Measurements from ENCODE around the gene CST5. TPM values are rescaled to one million over a fixed set of nuclear protein-coding genes. Genes with fewer than 3 reads are reported as not detected.

The CST5 gene
- total and polyA plus RNA-seq, 10 of the 15 experiments (the other 5 are each of a cell fraction or from before 2014, with no cell fraction given) = not detected

DNA sequence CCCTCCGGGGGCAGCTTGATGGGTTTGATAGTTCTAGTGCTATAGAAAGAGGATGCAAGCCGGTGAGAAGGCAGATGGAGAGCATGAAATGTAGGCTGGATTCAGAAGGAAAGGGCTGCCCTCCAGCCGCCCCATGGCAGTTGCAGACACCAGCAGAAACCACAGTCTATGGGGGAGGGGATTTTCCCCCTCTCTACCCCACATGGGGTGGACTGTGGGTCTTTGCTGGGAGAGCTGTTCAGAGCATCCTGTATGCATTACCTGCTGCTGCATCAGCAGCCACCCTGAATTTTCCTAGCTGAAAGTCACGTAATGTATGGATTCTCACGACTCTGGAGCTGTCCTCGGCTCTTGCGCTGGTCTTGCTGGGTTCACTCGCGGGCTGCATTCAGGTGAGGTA lies 48.8 kb upstream of the CST5 start:
- FAIRE-seq (no peak), DNase-seq (ENCODE audit: low read depth, low spot score) (no peak), ATAC-seq (no peak)
- CTCF ChIA-PET = no interaction called here
- no peaks in the 10 kb centered on the region for H3K4me1 ChIP-seq (ENCODE audit: control insufficient read depth, insufficient read depth, low read length)
- no peak overlapping the region for H3K9ac ChIP-seq (ENCODE audit: control insufficient read depth, insufficient read depth, low read length)
- no peaks in the 10 kb centered on the region for H3K9me3 ChIP-seq (replicated peaks; ENCODE audit: control insufficient read depth, insufficient read depth, low read length)
- RAD21 ChIA-PET (ENCODE audit: unreplicated experiment) = no interaction called here
- BruUV-seq (replicated peaks) = no TSS peak
- H3K27ac ChIP-seq (ENCODE audit: control insufficient read depth, insufficient read depth) = no peak overlapping the region
- no peaks in the 10 kb centered on the region for H3K79me2 ChIP-seq (ENCODE audit: control insufficient read depth, insufficient read depth, low read length)
- no peaks in the 10 kb centered on the region for H3K27me3 ChIP-seq (replicated peaks in 1 of 2; ENCODE audit: control insufficient read depth in 2 of 2, insufficient read depth in 2 of 2, low read length in 1 of 2)
- H3K36me3 ChIP-seq (ENCODE audit: control insufficient read depth in 2 of 2, insufficient read depth in 2 of 2, low read length in 1 of 2) = no peaks in the 10 kb centered on the region
- SMC1A ChIA-PET (ENCODE audit: uncharacterized antibody, unreplicated experiment) = no interaction called here
- 64% methylated on average over 9 of the region's 9 CpGs for WGBS (ENCODE audit: insufficient coverage, insufficient replicate concordance, low lambda C conversion rate, missing lambda C conversion rate)
- in situ Hi-C loops (cut with MboI) = loop anchor here (25.0 kb wide), 1 partner anchor 984 kb away; no protein-coding TSS in a partner anchor
- no peak overlapping the region for H3K4me2 ChIP-seq (ENCODE audit: control insufficient read depth, insufficient read depth)
- POLR2A ChIA-PET = no interaction called here
- no peaks in the 10 kb centered on the region for H4K20me1 ChIP-seq (ENCODE audit: control insufficient read depth, insufficient read depth)
- H2AFZ ChIP-seq (ENCODE audit: control insufficient read depth, low read depth, low read length) = no peak overlapping the region
- H3K4me3 ChIP-seq = no peak overlapping the region
- intact Hi-C loops (cut with micrococcal nuclease; ENCODE audit: unreplicated experiment) = no loop called here
- TF ChIP-seq, protein P1, sequence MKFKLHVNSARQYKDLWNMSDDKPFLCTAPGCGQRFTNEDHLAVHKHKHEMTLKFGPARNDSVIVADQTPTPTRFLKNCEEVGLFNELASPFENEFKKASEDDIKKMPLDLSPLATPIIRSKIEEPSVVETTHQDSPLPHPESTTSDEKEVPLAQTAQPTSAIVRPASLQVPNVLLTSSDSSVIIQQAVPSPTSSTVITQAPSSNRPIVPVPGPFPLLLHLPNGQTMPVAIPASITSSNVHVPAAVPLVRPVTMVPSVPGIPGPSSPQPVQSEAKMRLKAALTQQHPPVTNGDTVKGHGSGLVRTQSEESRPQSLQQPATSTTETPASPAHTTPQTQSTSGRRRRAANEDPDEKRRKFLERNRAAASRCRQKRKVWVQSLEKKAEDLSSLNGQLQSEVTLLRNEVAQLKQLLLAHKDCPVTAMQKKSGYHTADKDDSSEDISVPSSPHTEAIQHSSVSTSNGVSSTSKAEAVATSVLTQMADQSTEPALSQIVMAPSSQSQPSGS (IDR thresholded peaks at IDR 0.05; ENCODE audit: low read length) = no peak
- TF ChIP-seq TAF1 (IDR thresholded peaks at IDR 0.05; ENCODE audit: borderline replicate concordance, low read depth, low read length) = no peak
- TF ChIP-seq, protein P2, sequence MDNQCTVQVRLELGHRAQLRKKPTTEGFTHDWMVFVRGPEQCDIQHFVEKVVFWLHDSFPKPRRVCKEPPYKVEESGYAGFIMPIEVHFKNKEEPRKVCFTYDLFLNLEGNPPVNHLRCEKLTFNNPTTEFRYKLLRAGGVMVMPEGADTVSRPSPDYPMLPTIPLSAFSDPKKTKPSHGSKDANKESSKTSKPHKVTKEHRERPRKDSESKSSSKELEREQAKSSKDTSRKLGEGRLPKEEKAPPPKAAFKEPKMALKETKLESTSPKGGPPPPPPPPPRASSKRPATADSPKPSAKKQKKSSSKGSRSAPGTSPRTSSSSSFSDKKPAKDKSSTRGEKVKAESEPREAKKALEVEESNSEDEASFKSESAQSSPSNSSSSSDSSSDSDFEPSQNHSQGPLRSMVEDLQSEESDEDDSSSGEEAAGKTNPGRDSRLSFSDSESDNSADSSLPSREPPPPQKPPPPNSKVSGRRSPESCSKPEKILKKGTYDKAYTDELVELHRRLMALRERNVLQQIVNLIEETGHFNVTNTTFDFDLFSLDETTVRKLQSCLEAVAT (IDR thresholded peaks at IDR 0.05) = no peak
- TF ChIP-seq BRCA1 (IDR thresholded peaks at IDR 0.05; ENCODE audit: low read depth, low read length) = no peak
- no peak for TF ChIP-seq EED (IDR thresholded peaks at IDR 0.05; ENCODE audit: low read depth)
- TF ChIP-seq, protein P3, sequence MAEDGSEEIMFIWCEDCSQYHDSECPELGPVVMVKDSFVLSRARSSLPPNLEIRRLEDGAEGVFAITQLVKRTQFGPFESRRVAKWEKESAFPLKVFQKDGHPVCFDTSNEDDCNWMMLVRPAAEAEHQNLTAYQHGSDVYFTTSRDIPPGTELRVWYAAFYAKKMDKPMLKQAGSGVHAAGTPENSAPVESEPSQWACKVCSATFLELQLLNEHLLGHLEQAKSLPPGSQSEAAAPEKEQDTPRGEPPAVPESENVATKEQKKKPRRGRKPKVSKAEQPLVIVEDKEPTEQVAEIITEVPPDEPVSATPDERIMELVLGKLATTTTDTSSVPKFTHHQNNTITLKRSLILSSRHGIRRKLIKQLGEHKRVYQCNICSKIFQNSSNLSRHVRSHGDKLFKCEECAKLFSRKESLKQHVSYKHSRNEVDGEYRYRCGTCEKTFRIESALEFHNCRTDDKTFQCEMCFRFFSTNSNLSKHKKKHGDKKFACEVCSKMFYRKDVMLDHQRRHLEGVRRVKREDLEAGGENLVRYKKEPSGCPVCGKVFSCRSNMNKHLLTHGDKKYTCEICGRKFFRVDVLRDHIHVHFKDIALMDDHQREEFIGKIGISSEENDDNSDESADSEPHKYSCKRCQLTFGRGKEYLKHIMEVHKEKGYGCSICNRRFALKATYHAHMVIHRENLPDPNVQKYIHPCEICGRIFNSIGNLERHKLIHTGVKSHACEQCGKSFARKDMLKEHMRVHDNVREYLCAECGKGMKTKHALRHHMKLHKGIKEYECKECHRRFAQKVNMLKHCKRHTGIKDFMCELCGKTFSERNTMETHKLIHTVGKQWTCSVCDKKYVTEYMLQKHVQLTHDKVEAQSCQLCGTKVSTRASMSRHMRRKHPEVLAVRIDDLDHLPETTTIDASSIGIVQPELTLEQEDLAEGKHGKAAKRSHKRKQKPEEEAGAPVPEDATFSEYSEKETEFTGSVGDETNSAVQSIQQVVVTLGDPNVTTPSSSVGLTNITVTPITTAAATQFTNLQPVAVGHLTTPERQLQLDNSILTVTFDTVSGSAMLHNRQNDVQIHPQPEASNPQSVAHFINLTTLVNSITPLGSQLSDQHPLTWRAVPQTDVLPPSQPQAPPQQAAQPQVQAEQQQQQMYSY (CRISPR knock-in tag; IDR thresholded peaks at IDR 0.05) = no peak
- no peak for TF ChIP-seq GABPA (IDR thresholded peaks at IDR 0.05; ENCODE audit: low read depth)
- no peak for TF ChIP-seq TCF3 (IDR thresholded peaks at IDR 0.05; ENCODE audit: borderline replicate concordance, insufficient read depth, low read depth, low read length)
- TF ChIP-seq IKZF1 (conservative IDR thresholded peaks at IDR 0.05) = no peak
- TF ChIP-seq RBBP5 (conservative IDR thresholded peaks at IDR 0.05) = no peak
- no peak for TF ChIP-seq YY1 (IDR thresholded peaks at IDR 0.05; ENCODE audit: low read depth, low read length)
- TF ChIP-seq BMI1 (IDR thresholded peaks at IDR 0.05; ENCODE audit: borderline replicate concordance) = no peak
- no peak for TF ChIP-seq STAT3 (IDR thresholded peaks at IDR 0.05; ENCODE audit: low read depth, low read length)
- no peak for TF ChIP-seq KAT2A (conservative IDR thresholded peaks at IDR 0.05; ENCODE audit: control insufficient read depth, low read depth, low read length)
- no peak for TF ChIP-seq BHLHE40 (IDR thresholded peaks at IDR 0.05; ENCODE audit: borderline replicate concordance in 1 of 2, low read depth in 2 of 2, low read length in 1 of 2)
- no peak for TF ChIP-seq JUND (IDR thresholded peaks at IDR 0.05; ENCODE audit: low read depth, low read length)
